Measurements from ENCODE around the gene TPD52L1. TPM values are rescaled to one million over a fixed set of nuclear protein-coding genes. Genes with fewer than 3 reads are reported as not detected.

Gene TPD52L1
- total RNA-seq (2014; rRNA removed; shearing (Covaris generic)), result 7.3 and 15.6 TPM in 2 replicates

- Histone ChIP-seq H3K36me3 (replicated peaks; ENCODE audit: control insufficient read depth, insufficient read depth, low read length) (no peaks in the 10 kb centered on the region), H3K27me3 (ENCODE audit: control insufficient read depth, insufficient read depth, low read length) (peaks cover 15% of the 10 kb centered on the region), H3K4me3 (ENCODE audit: insufficient read depth, low read depth, low read length) (peak within 1 kb of the TSS; percentile 75)
- DNase-seq, result peak; percentile 90
Measured at GRCh38 chr6:125153391-125154117, at the start of gene TPD52L1. TSS of gene TPD52L1 (plus strand) at chr6:125153773. CDS start at chr6:125153952, 179 bp downstream.

- Histone ChIP-seq H3K4me3 (ENCODE audit: insufficient read depth, low read depth, low read length) (no peak overlapping the region), H3K27me3 (ENCODE audit: control insufficient read depth, insufficient read depth, low read length) (no peaks in the 10 kb centered on the region; the same call in 1 of the 2 replicates), H3K36me3 (replicated peaks; ENCODE audit: control insufficient read depth, insufficient read depth, low read length) (no peaks in the 10 kb centered on the region)
- DNase-seq, result no peak
Measured at GRCh38 chr6:125104425-125104824, 49.1 kb upstream of the TPD52L1 start.

- Histone ChIP-seq H3K4me3 (ENCODE audit: insufficient read depth, low read depth, low read length) (no peak overlapping the region), H3K27me3 (ENCODE audit: control insufficient read depth, insufficient read depth, low read length) (no peaks in the 10 kb centered on the region), H3K36me3 (replicated peaks; ENCODE audit: control insufficient read depth, insufficient read depth, low read length) (no peaks in the 10 kb centered on the region)
- DNase-seq, result no peak
Measured at GRCh38 chr6:125107048-125107447, 46.5 kb upstream of the TPD52L1 start.

- DNase-seq, result no peak
- Histone ChIP-seq H3K4me3 (ENCODE audit: insufficient read depth, low read depth, low read length) (no peak overlapping the region), H3K36me3 (replicated peaks; ENCODE audit: control insufficient read depth, insufficient read depth, low read length) (no peaks in the 10 kb centered on the region), H3K27me3 (ENCODE audit: control insufficient read depth, insufficient read depth, low read length) (no peaks in the 10 kb centered on the region)
Measured at GRCh38 chr6:125107896-125108295, 45.7 kb upstream of the TPD52L1 start.

- H3K4me3 ChIP-seq (ENCODE audit: insufficient read depth, low read depth, low read length), result no peak overlapping the region
- H3K27me3 ChIP-seq (ENCODE audit: control insufficient read depth, insufficient read depth, low read length), result no peaks in the 10 kb centered on the region
- H3K36me3 ChIP-seq (replicated peaks; ENCODE audit: control insufficient read depth, insufficient read depth, low read length), result no peaks in the 10 kb centered on the region
- no peak for DNase-seq
Measured at GRCh38 chr6:125110056-125110455, 43.5 kb upstream of the TPD52L1 start.

GRCh38 chr6:125111219-125111983, 42.2 kb upstream of the TPD52L1 start:
- Histone ChIP-seq H3K36me3 (replicated peaks; ENCODE audit: control insufficient read depth, insufficient read depth, low read length) (no peaks in the 10 kb centered on the region), H3K27me3 (ENCODE audit: control insufficient read depth, insufficient read depth, low read length) (no peaks in the 10 kb centered on the region), H3K4me3 (ENCODE audit: insufficient read depth, low read depth, low read length) (no peak overlapping the region)
- no peak for DNase-seq

- Histone ChIP-seq H3K4me3 (ENCODE audit: insufficient read depth, low read depth, low read length) (no peak overlapping the region), H3K36me3 (replicated peaks; ENCODE audit: control insufficient read depth, insufficient read depth, low read length) (no peaks in the 10 kb centered on the region), H3K27me3 (ENCODE audit: control insufficient read depth, insufficient read depth, low read length) (no peaks in the 10 kb centered on the region)
- DNase-seq, result no peak
Measured at GRCh38 chr6:125112934-125113333, 40.6 kb upstream of the TPD52L1 start.

GRCh38 chr6:125114248-125114858, 39.2 kb upstream of the TPD52L1 start:
- DNase-seq, result no peak

GRCh38 chr6:125116170-125116569, 37.4 kb upstream of the TPD52L1 start:
- no peak for DNase-seq
- H3K4me3 ChIP-seq (ENCODE audit: insufficient read depth, low read depth, low read length), result no peak overlapping the region
- H3K36me3 ChIP-seq (replicated peaks; ENCODE audit: control insufficient read depth, insufficient read depth, low read length), result no peaks in the 10 kb centered on the region
- H3K27me3 ChIP-seq (ENCODE audit: control insufficient read depth, insufficient read depth, low read length), result no peaks in the 10 kb centered on the region

More at GRCh38 chr6:125114248-125114858, 39.2 kb upstream of the TPD52L1 start:
- Histone ChIP-seq H3K36me3 (replicated peaks; ENCODE audit: control insufficient read depth, insufficient read depth, low read length) (no peaks in the 10 kb centered on the region), H3K27me3 (ENCODE audit: control insufficient read depth, insufficient read depth, low read length) (no peaks in the 10 kb centered on the region), H3K4me3 (ENCODE audit: insufficient read depth, low read depth, low read length) (no peak overlapping the region)

GRCh38 chr6:125116710-125117109, 36.9 kb upstream of the TPD52L1 start:
- no peak overlapping the region for H3K4me3 ChIP-seq (ENCODE audit: insufficient read depth, low read depth, low read length)
- no peak for DNase-seq
- H3K27me3 ChIP-seq (ENCODE audit: control insufficient read depth, insufficient read depth, low read length), result no peaks in the 10 kb centered on the region
- no peaks in the 10 kb centered on the region for H3K36me3 ChIP-seq (replicated peaks; ENCODE audit: control insufficient read depth, insufficient read depth, low read length)

- H3K27me3 ChIP-seq (ENCODE audit: control insufficient read depth, insufficient read depth, low read length), result no peaks in the 10 kb centered on the region
- no peak for DNase-seq
- no peaks in the 10 kb centered on the region for H3K36me3 ChIP-seq (replicated peaks; ENCODE audit: control insufficient read depth, insufficient read depth, low read length)
- H3K4me3 ChIP-seq (ENCODE audit: insufficient read depth, low read depth, low read length), result no peak overlapping the region
Measured at GRCh38 chr6:125117818-125118217, 35.8 kb upstream of the TPD52L1 start.

- no peak for DNase-seq
- Histone ChIP-seq H3K4me3 (ENCODE audit: insufficient read depth, low read depth, low read length) (no peak overlapping the region), H3K27me3 (ENCODE audit: control insufficient read depth, insufficient read depth, low read length) (no peaks in the 10 kb centered on the region), H3K36me3 (replicated peaks; ENCODE audit: control insufficient read depth, insufficient read depth, low read length) (no peaks in the 10 kb centered on the region)
Measured at GRCh38 chr6:125120054-125120590, 33.5 kb upstream of the TPD52L1 start.

- H3K4me3 ChIP-seq (ENCODE audit: insufficient read depth, low read depth, low read length), result no peak overlapping the region
- H3K27me3 ChIP-seq (ENCODE audit: control insufficient read depth, insufficient read depth, low read length), result no peaks in the 10 kb centered on the region
- DNase-seq, result no peak
- no peaks in the 10 kb centered on the region for H3K36me3 ChIP-seq (replicated peaks; ENCODE audit: control insufficient read depth, insufficient read depth, low read length)
Measured at GRCh38 chr6:125121894-125122293, 31.7 kb upstream of the TPD52L1 start.

GRCh38 chr6:125123051-125123450, 30.5 kb upstream of the TPD52L1 start:
- H3K36me3 ChIP-seq (replicated peaks; ENCODE audit: control insufficient read depth, insufficient read depth, low read length), result no peaks in the 10 kb centered on the region
- no peak overlapping the region for H3K4me3 ChIP-seq (ENCODE audit: insufficient read depth, low read depth, low read length)
- DNase-seq, result no peak
- no peaks in the 10 kb centered on the region for H3K27me3 ChIP-seq (ENCODE audit: control insufficient read depth, insufficient read depth, low read length)

All from H7 (cell line).